Stimulated activated CD8-positive, alpha-beta memory T cell treated with anti-CD3 and anti-CD28 coated beads, Interleukin-12 subunit alpha, Interleukin-12 subunit beta, amount 100 ng/mL, for 4 hours (primary cell): ENCODE data around the gene SERPINA5.
"Not testable (repeated sequence)": the region's sequence is repeated elsewhere in the genome, so short reads cannot be mapped to it uniquely, and the experiment has no call there.

Experiments
- DNase-seq: peaks from one replicate; pipeline ENCODE4 v3.0.0-alpha.2; 2020; ENCODE audit warnings: low read depth

The SERPINA5 gene

GRCh38 chr14:94622653-94623421 lies 41.6 kb downstream of the SERPINA5 start:
- DNase-seq, result no peak

GRCh38 chr14:94623422-94623809 lies 42.2 kb downstream of the SERPINA5 start:
- DNase-seq, result no peak

GRCh38 chr14:94623856-94624499 lies 42.8 kb downstream of the SERPINA5 start:
- DNase-seq, result no peak

- no peak for DNase-seq
Observed at GRCh38 chr14:94624537-94625352, 43.5 kb downstream of the SERPINA5 start.

- DNase-seq, result no peak
Observed at GRCh38 chr14:94625353-94625635, 44.1 kb downstream of the SERPINA5 start.

- DNase-seq, result no peak
Observed at GRCh38 chr14:94628578-94628977, 47.4 kb downstream of the SERPINA5 start.

GRCh38 chr14:94630396-94630795 lies 49.2 kb downstream of the SERPINA5 start:
- no peak for DNase-seq

- no peak for DNase-seq
Observed at GRCh38 chr14:94631050-94631449, 49.8 kb downstream of the SERPINA5 start.

- no peak for DNase-seq
Observed at GRCh38 chr14:94631536-94632304, 50.5 kb downstream of the SERPINA5 start.

GRCh38 chr14:94632305-94632590 lies 51.0 kb downstream of the SERPINA5 start:
- DNase-seq, result no peak

GRCh38 chr14:94633121-94633520 lies 51.9 kb downstream of the SERPINA5 start:
- DNase-seq, result no peak

- no peak for DNase-seq
Observed at GRCh38 chr14:94635154-94635553, 53.9 kb downstream of the SERPINA5 start.

- DNase-seq, result no peak
Observed at GRCh38 chr14:94636744-94637412, 55.7 kb downstream of the SERPINA5 start.

GRCh38 chr14:94637814-94638213 lies 56.6 kb downstream of the SERPINA5 start:
- not testable (repeated sequence) for DNase-seq

GRCh38 chr14:94638339-94638738 lies 57.1 kb downstream of the SERPINA5 start:
- no peak for DNase-seq

- DNase-seq, result no peak
Observed at GRCh38 chr14:94638961-94639817, 58.0 kb downstream of the SERPINA5 start.

GRCh38 chr14:94640721-94641631 lies 59.8 kb downstream of the SERPINA5 start:
- no peak for DNase-seq

- DNase-seq, result no peak
Observed at GRCh38 chr14:94641632-94641955, 60.4 kb downstream of the SERPINA5 start.
